K562 (cell line): ENCODE measurements around the gene NECAP2. TPM values are rescaled to one million over a fixed set of nuclear protein-coding genes. Genes with fewer than 3 reads are reported as not detected.
A peak's percentile ranks its signal among the peaks of the same experiment; 100 is the strongest.

ENCODE experiments used
- ASH1L ChIP-seq: fragments of 450-650 bp; IDR thresholded peaks from 2 replicates; pipeline ENCODE4 v1.6.1; 2018; ENCODE audit warnings: borderline replicate concordance, mild to moderate bottlenecking, low read depth; ENCODE audit not compliant: partially characterized antibody
- BCOR ChIP-seq: fragments of 450-650 bp; IDR thresholded peaks from 2 replicates; pipeline ENCODE4 v1.6.1; 2016
- BRD9 ChIP-seq: fragments of 450-650 bp; IDR thresholded peaks from 2 replicates; pipeline ENCODE4 v1.6.1; 2018; ENCODE audit warnings: low read depth; ENCODE audit not compliant: partially characterized antibody
- DLX4 ChIP-seq: fragments of 250-450 bp; sonication (Bioruptor Pico); IDR thresholded peaks from 2 replicates; pipeline ENCODE4 v1.6.1; 2021; ENCODE audit warnings: mild to moderate bottlenecking
- KLF16 ChIP-seq: IDR thresholded peaks from 2 replicates; pipeline ENCODE4 v1.6.1; 2016; ENCODE audit warnings: antibody characterized with exemption
- MCM7 ChIP-seq, 2 experiments: fragments of 450-650 bp; IDR thresholded peaks; 2 replicates each; pipeline ENCODE4 v1.6.1; 2016 to 2018
- MTA2 ChIP-seq: fragments of 450-650 bp; IDR thresholded peaks from 2 replicates; pipeline ENCODE4 v1.6.1; 2016; ENCODE audit warnings: low read depth
- NEUROD1 ChIP-seq: fragments of 150-350 bp; IDR thresholded peaks from 2 replicates; pipeline ENCODE4 v1.6.1; 2014; ENCODE audit warnings: borderline replicate concordance, low read length, low read depth; ENCODE audit not compliant: partially characterized antibody
- NRF1 ChIP-seq, 2 experiments: fragments of 450-650 bp; IDR thresholded peaks in 1 of 2; conservative IDR thresholded peaks in 1 of 2; 2 replicates each; pipeline ENCODE4 v1.6.1; 2014; ENCODE audit warnings: mild to moderate bottlenecking in 2 of 2
- PATZ1 ChIP-seq: fragments of 250-450 bp; sonication (Bioruptor Pico); IDR thresholded peaks from 2 replicates; pipeline ENCODE4 v1.5.0; 2020; ENCODE audit warnings: mild to moderate bottlenecking, borderline replicate concordance
- SLC30A9 ChIP-seq: fragments of 250-450 bp; sonication (Bioruptor Pico); IDR thresholded peaks from 2 replicates; pipeline ENCODE4 v1.8.0; 2022; ENCODE audit warnings: mild to moderate bottlenecking, moderate library complexity
- USF2 ChIP-seq: sonication (generic); formaldehyde crosslinking; IDR thresholded peaks from 2 replicates; pipeline ENCODE4 v1.5.0; 2020; ENCODE audit warnings: missing genetic modification reagents
- polyA plus RNA-seq, 8 experiments: library from polyadenylated mRNA; depleted of rRNA in 4 of 8; stranded (reverse) in 5 of 8; unstranded in 3 of 8; fragments of >200 nt; fragmentation: Nextera tagmentation in 2 of 8; fragmentation: Illumina TruSeq in 1 of 8; extraction: Ambion mirVana in 2 of 8; extraction: Trizol in 1 of 8; gene quantifications; 2 replicates each; pipeline versions ENCODE4 v1.2.1 to v1.2.3, GENCODE V29; 2011 to 2014; ENCODE audit warnings: inconsistent platforms in 1 of 8, missing spikeins in 1 of 8
- total RNA-seq, 7 experiments: library from RNA; depleted of rRNA in 6 of 7; stranded (reverse); fragments of >200 nt in 6 of 7; fragmentation: Illumina TruSeq in 2 of 7; extraction: Trizol in 2 of 7; gene quantifications; 2 replicates each; pipeline versions ENCODE4 v1.2.1 to v1.2.3, GENCODE V29; 2011 to 2021; ENCODE audit warnings: low replicate concordance in 1 of 7
- TF ChIP-seq, protein P1 (sequence below), 2 experiments: fragments of 450-650 bp; IDR thresholded peaks; 2 replicates each; pipeline ENCODE4 v1.6.1; 2018; ENCODE audit warnings: mild to moderate bottlenecking in 2 of 2, low read depth in 1 of 2; ENCODE audit not compliant: partially characterized antibody in 2 of 2
- TF ChIP-seq, protein P2 (sequence below): fragments of 250-450 bp; sonication (Bioruptor Pico); IDR thresholded peaks from 2 replicates; pipeline ENCODE4 v1.5.0; 2021; ENCODE audit warnings: mild to moderate bottlenecking, moderate library complexity

The NECAP2 gene
- total and polyA plus RNA-seq, 9 of the 15 experiments (the other 6 are each of a cell fraction or from before 2014, with no cell fraction given), result 22.7 to 107 (median 79.2) TPM

DNA sequence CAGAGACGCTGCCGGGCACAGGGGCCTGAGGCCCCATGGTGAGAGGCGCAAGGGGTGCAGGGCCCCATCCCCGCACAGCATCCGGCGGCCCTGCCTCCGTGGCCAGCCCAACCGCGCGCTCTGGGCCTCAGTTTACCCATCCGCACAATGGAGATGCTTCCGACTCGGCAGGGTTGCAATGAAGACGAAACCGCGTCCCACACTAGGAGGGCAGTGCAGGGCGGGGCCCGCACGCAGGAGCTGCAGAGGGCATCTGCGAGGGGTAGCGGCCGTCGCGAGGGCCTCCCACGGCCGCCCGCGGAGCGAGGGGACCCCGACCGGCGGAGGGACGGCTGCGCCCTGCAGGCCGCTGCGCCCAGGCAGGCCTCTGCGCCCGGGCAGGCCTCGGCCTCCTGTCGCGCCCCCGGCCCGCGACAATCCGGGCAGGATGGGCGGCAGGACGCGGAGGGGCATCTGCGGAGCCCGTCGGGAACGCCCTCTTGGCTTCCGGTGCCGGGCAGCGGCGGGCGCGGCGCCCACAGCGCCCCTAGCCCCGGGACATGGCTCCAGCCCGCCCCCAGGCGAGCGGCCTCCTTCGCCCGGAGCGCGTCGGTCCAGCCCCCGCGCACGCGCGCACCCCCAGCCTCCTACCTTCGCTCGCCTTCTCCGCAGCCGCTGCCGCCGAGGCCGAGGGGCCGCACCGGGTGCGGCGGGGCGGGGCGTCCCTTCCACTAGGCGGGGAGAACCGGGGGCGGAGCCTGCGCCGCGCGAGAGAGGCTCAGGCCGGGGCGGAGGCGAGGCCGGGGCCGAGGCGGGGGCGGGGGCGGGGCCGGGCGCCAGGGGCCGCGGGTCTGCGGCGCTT, 58.3 kb downstream of the NECAP2 start (continued):
- TF ChIP-seq NEUROD1, result no peak
- no peak for TF ChIP-seq MTA2
- TF ChIP-seq MCM7 (IDR thresholded peaks at IDR 0.05), result no peak
- no peak for TF ChIP-seq DLX4 (CRISPR knock-in tag)
- TF ChIP-seq PATZ1 (CRISPR knock-in tag), result no peak
- TF ChIP-seq, protein P1, sequence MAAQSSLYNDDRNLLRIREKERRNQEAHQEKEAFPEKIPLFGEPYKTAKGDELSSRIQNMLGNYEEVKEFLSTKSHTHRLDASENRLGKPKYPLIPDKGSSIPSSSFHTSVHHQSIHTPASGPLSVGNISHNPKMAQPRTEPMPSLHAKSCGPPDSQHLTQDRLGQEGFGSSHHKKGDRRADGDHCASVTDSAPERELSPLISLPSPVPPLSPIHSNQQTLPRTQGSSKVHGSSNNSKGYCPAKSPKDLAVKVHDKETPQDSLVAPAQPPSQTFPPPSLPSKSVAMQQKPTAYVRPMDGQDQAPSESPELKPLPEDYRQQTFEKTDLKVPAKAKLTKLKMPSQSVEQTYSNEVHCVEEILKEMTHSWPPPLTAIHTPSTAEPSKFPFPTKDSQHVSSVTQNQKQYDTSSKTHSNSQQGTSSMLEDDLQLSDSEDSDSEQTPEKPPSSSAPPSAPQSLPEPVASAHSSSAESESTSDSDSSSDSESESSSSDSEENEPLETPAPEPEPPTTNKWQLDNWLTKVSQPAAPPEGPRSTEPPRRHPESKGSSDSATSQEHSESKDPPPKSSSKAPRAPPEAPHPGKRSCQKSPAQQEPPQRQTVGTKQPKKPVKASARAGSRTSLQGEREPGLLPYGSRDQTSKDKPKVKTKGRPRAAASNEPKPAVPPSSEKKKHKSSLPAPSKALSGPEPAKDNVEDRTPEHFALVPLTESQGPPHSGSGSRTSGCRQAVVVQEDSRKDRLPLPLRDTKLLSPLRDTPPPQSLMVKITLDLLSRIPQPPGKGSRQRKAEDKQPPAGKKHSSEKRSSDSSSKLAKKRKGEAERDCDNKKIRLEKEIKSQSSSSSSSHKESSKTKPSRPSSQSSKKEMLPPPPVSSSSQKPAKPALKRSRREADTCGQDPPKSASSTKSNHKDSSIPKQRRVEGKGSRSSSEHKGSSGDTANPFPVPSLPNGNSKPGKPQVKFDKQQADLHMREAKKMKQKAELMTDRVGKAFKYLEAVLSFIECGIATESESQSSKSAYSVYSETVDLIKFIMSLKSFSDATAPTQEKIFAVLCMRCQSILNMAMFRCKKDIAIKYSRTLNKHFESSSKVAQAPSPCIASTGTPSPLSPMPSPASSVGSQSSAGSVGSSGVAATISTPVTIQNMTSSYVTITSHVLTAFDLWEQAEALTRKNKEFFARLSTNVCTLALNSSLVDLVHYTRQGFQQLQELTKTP (IDR thresholded peaks at IDR 0.05; ENCODE audit: low read depth in 1 of 2, partially characterized antibody in 2 of 2), result no peak
- no peak for TF ChIP-seq KLF16
- TF ChIP-seq BCOR, result peak; percentile 79
- no peak for TF ChIP-seq BRD9
- peak; percentile 89 to 91 for TF ChIP-seq NRF1 (conservative IDR thresholded peaks at IDR 0.05 in 1 of 2, IDR thresholded peaks at IDR 0.05 in 1 of 2)
- TF ChIP-seq USF2, result no peak
- TF ChIP-seq, protein P2, sequence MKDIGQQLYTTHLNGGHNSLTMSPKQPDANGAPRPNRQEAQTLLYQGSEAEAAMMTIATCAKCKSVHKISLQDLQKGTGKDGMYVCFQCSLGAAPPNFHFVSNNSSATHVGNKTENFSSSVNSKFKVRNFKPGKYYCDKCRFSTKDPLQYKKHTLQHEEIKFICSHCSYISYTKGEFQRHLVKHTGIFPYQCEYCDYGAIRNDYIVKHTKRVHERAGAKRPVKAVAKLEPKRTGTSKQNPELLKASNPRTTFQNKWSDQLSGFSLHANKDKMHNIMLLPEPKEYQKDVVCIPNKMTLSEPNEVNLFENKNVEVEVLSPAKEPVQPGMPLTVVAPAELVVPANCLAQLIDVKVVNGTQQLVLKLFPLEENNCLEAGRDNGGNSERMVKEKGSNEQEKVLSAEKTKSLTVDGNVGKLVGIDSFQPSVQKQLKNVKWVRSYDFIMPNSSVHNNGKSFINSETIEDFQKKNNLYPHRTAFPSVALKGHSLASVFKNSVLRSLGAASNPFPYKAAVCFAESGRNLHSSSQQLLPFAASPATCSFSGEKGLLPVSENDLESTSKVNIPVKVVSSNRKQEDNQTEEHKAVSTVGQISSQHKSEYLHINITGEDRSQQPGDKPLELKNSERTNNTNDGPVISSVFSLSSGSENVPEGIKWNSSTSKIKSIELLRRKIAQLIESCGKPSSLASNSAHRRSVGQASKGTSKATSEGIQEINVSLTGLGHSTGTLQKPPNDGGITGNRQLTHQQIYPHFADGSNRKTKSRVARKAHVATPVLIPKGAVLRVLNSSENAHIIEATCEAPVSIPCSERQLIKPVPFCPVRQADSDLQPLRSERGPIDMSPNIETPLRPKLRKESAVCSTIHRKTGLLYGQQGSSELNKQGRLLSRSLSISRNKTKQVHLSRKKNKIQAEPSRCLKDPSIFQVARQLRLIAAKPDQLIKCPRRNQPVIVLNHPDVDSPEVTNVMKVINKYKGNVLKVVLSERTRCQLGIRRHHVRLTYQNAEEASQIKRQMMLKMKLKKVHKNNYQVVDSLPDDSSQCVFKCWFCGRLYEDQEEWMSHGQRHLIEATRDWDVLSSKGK (CRISPR knock-in tag), result no peak
- TF ChIP-seq SLC30A9 (CRISPR knock-in tag), result no peak
- TF ChIP-seq ASH1L, result no peak
